ENCODE results near the gene CLTCL1. TPM values are rescaled to one million over a fixed set of nuclear protein-coding genes. Genes with fewer than 3 reads are reported as not detected.

CLTCL1 gene
- total and polyA plus RNA-seq, 2 experiments from 2014 or later = 6.6 to 15.1 TPM

DNA sequence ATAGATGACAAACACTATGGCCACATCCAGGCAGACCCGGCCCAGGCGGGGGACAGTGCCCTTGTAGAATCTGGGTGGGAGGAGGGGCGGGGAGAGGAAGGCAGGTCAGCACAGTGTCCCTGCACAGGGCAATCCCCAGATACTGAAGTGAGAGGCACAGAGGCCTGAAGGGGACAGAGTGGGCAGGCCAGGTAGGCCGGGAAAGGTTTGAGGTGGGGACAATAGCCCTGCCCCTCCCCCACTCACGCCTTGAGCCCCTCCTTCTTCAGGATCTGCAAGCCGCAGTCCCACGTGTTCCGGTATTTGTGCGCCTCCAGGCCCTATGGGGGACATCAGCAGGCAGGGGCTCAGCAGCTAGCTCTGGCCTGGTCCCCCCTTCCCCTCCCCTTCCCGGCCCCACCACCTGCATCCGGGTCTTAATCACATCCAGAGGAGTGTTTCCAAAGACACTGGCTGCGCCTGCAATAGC lies 115.3 kb downstream of the CLTCL1 start (continued):
- no peak for TF ChIP-seq NANOG (IDR thresholded peaks at IDR 0.05; ENCODE audit: borderline replicate concordance)

DNA sequence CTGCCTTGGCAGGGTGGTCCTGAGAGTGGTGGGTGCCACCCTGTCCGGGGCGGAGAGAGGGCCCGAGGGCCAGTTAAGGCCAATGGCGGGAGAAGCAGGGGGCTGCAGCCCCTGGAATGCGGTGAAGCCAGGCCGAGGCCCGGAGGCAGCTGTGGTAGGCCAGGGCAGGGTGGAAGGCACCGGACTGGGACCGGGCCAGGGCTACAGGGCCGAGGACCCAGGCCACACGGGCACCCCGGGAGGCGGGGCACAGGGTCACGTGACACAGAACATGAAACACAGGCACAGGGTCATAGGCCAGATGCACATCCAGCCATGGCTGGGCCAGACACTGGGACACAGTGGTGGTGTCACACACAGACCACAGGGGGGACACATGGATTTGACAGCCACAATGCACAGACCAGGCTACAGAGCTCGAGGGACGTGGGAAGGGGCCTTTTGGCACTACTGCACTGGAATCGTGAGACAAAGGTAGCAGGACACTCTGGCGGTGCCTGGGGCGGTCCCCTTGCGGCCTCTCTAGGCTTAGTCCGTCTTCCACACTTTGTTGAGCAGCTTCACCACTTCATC lies 115.8 kb downstream of the CLTCL1 start:
- H3K9me3 Mint-ChIP-seq = no peaks in the 10 kb centered on the region; the same call in 2 of the 3 replicates
- peaks cover 43% of the 10 kb centered on the region for H3K27me3 Mint-ChIP-seq (ENCODE audit: insufficient read depth, low read depth, poor library complexity)
- no peak for DNase-seq (ENCODE audit: low spot score)
- H3K79me2 ChIP-seq (replicated peaks; ENCODE audit: insufficient read depth) = peaks cover 32% of the 10 kb centered on the region
- peaks cover 35% of the 10 kb centered on the region for H3F3A ChIP-seq (replicated peaks; ENCODE audit: low read depth)
- peaks cover 42% of the 10 kb centered on the region for H3K4me1 Mint-ChIP-seq
- peaks cover 16% of the 10 kb centered on the region; the same call in 2 of the 3 replicates for H3K36me3 Mint-ChIP-seq (ENCODE audit: low read depth)
- H3K4me2 ChIP-seq = peak overlapping the region; percentile 96; the same call in 1 of the 2 replicates
- peaks cover 40% of the 10 kb centered on the region for H3K4me1 ChIP-seq (ENCODE audit: insufficient read depth)
- H3K27ac ChIP-seq (ENCODE audit: low read depth) = peak overlapping the region; percentile 88; the same call in 1 of the 2 replicates
- peaks cover 7% of the 10 kb centered on the region for H4K20me1 ChIP-seq (replicated peaks; ENCODE audit: insufficient read depth)
- H3K27me3 ChIP-seq (ENCODE audit: insufficient read depth) = peaks cover 6% of the 10 kb centered on the region
- H3K9me2 ChIP-seq (ENCODE audit: insufficient read depth) = no peaks in the 10 kb centered on the region
- no peak overlapping the region for H3K4me3 ChIP-seq
- H3K27ac Mint-ChIP-seq = peak overlapping the region; percentile 19
- ATAC-seq = no peak
- peak overlapping the region; percentile 41; the same call in 2 of the 3 replicates for H3K4me3 Mint-ChIP-seq
- H3K36me3 ChIP-seq (ENCODE audit: insufficient read depth) = no peaks in the 10 kb centered on the region
- no peak overlapping the region for H2AFZ ChIP-seq
- no peak for TF ChIP-seq JUNB (IDR thresholded peaks at IDR 0.05; ENCODE audit: unreplicated experiment)
- no peak for TF ChIP-seq POLR2AphosphoS5 (IDR thresholded peaks at IDR 0.05; ENCODE audit: low read depth)
- TF ChIP-seq, protein P1, sequence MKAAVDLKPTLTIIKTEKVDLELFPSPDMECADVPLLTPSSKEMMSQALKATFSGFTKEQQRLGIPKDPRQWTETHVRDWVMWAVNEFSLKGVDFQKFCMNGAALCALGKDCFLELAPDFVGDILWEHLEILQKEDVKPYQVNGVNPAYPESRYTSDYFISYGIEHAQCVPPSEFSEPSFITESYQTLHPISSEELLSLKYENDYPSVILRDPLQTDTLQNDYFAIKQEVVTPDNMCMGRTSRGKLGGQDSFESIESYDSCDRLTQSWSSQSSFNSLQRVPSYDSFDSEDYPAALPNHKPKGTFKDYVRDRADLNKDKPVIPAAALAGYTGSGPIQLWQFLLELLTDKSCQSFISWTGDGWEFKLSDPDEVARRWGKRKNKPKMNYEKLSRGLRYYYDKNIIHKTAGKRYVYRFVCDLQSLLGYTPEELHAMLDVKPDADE (IDR thresholded peaks at IDR 0.05) = no peak
- TF ChIP-seq, protein P2, sequence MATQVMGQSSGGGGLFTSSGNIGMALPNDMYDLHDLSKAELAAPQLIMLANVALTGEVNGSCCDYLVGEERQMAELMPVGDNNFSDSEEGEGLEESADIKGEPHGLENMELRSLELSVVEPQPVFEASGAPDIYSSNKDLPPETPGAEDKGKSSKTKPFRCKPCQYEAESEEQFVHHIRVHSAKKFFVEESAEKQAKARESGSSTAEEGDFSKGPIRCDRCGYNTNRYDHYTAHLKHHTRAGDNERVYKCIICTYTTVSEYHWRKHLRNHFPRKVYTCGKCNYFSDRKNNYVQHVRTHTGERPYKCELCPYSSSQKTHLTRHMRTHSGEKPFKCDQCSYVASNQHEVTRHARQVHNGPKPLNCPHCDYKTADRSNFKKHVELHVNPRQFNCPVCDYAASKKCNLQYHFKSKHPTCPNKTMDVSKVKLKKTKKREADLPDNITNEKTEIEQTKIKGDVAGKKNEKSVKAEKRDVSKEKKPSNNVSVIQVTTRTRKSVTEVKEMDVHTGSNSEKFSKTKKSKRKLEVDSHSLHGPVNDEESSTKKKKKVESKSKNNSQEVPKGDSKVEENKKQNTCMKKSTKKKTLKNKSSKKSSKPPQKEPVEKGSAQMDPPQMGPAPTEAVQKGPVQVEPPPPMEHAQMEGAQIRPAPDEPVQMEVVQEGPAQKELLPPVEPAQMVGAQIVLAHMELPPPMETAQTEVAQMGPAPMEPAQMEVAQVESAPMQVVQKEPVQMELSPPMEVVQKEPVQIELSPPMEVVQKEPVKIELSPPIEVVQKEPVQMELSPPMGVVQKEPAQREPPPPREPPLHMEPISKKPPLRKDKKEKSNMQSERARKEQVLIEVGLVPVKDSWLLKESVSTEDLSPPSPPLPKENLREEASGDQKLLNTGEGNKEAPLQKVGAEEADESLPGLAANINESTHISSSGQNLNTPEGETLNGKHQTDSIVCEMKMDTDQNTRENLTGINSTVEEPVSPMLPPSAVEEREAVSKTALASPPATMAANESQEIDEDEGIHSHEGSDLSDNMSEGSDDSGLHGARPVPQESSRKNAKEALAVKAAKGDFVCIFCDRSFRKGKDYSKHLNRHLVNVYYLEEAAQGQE (IDR thresholded peaks at IDR 0.05; ENCODE audit: unreplicated experiment) = no peak
- TF ChIP-seq, protein P3, sequence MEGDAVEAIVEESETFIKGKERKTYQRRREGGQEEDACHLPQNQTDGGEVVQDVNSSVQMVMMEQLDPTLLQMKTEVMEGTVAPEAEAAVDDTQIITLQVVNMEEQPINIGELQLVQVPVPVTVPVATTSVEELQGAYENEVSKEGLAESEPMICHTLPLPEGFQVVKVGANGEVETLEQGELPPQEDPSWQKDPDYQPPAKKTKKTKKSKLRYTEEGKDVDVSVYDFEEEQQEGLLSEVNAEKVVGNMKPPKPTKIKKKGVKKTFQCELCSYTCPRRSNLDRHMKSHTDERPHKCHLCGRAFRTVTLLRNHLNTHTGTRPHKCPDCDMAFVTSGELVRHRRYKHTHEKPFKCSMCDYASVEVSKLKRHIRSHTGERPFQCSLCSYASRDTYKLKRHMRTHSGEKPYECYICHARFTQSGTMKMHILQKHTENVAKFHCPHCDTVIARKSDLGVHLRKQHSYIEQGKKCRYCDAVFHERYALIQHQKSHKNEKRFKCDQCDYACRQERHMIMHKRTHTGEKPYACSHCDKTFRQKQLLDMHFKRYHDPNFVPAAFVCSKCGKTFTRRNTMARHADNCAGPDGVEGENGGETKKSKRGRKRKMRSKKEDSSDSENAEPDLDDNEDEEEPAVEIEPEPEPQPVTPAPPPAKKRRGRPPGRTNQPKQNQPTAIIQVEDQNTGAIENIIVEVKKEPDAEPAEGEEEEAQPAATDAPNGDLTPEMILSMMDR (conservative IDR thresholded peaks at IDR 0.05; ENCODE audit: low read depth in 2 of 2) = no peak
- no peak for TF ChIP-seq NANOG (IDR thresholded peaks at IDR 0.05; ENCODE audit: borderline replicate concordance)
- TF ChIP-seq CREB1 (CRISPR knock-in tag; IDR thresholded peaks at IDR 0.05; ENCODE audit: low read depth) = no peak
- TF ChIP-seq STAT1 (IDR thresholded peaks at IDR 0.05; ENCODE audit: unreplicated experiment) = no peak
- TF ChIP-seq EZH2phosphoT487 (IDR thresholded peaks at IDR 0.05; ENCODE audit: unreplicated experiment) = no peak
- TF ChIP-seq, protein P4, sequence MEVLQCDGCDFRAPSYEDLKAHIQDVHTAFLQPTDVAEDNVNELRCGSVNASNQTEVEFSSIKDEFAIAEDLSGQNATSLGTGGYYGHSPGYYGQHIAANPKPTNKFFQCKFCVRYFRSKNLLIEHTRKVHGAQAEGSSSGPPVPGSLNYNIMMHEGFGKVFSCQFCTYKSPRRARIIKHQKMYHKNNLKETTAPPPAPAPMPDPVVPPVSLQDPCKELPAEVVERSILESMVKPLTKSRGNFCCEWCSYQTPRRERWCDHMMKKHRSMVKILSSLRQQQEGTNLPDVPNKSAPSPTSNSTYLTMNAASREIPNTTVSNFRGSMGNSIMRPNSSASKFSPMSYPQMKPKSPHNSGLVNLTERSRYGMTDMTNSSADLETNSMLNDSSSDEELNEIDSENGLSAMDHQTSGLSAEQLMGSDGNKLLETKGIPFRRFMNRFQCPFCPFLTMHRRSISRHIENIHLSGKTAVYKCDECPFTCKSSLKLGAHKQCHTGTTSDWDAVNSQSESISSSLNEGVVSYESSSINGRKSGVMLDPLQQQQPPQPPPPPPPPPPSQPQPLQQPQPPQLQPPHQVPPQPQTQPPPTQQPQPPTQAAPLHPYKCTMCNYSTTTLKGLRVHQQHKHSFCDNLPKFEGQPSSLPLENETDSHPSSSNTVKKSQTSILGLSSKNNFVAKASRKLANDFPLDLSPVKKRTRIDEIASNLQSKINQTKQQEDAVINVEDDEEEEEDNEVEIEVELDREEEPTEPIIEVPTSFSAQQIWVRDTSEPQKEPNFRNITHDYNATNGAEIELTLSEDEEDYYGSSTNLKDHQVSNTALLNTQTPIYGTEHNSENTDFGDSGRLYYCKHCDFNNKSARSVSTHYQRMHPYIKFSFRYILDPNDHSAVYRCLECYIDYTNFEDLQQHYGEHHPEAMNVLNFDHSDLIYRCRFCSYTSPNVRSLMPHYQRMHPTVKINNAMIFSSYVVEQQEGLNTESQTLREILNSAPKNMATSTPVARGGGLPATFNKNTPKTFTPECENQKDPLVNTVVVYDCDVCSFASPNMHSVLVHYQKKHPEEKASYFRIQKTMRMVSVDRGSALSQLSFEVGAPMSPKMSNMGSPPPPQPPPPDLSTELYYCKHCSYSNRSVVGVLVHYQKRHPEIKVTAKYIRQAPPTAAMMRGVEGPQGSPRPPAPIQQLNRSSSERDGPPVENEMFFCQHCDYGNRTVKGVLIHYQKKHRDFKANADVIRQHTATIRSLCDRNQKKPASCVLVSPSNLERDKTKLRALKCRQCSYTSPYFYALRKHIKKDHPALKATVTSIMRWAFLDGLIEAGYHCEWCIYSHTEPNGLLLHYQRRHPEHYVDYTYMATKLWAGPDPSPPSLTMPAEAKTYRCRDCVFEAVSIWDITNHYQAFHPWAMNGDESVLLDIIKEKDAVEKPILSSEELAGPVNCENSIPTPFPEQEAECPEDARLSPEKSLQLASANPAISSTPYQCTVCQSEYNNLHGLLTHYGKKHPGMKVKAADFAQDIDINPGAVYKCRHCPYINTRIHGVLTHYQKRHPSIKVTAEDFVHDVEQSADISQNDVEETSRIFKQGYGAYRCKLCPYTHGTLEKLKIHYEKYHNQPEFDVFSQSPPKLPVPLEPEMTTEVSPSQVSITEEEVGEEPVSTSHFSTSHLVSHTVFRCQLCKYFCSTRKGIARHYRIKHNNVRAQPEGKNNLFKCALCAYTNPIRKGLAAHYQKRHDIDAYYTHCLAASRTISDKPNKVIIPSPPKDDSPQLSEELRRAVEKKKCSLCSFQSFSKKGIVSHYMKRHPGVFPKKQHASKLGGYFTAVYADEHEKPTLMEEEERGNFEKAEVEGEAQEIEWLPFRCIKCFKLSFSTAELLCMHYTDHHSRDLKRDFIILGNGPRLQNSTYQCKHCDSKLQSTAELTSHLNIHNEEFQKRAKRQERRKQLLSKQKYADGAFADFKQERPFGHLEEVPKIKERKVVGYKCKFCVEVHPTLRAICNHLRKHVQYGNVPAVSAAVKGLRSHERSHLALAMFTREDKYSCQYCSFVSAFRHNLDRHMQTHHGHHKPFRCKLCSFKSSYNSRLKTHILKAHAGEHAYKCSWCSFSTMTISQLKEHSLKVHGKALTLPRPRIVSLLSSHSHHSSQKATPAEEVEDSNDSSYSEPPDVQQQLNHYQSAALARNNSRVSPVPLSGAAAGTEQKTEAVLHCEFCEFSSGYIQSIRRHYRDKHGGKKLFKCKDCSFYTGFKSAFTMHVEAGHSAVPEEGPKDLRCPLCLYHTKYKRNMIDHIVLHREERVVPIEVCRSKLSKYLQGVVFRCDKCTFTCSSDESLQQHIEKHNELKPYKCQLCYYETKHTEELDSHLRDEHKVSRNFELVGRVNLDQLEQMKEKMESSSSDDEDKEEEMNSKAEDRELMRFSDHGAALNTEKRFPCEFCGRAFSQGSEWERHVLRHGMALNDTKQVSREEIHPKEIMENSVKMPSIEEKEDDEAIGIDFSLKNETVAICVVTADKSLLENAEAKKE (CRISPR knock-in tag; IDR thresholded peaks at IDR 0.05) = no peak
- no peak for TF ChIP-seq ZNF331 (CRISPR knock-in tag; IDR thresholded peaks at IDR 0.05; ENCODE audit: low read depth)
- no peak for TF ChIP-seq EZH2 (IDR thresholded peaks at IDR 0.05; ENCODE audit: low read depth, unreplicated experiment)

All from GM23338 (cell line).